HepG2 (cell line): ENCODE measurements around the gene CD9.

Experiments used
- HNRNPH1 ChIP-seq: fragments of 200-400 bp; formaldehyde crosslinking; optimal IDR thresholded peaks from 2 replicates; pipeline ENCODE3; 2017; ENCODE audit warnings: mild to moderate bottlenecking, low read depth, low read length
- IKZF4 ChIP-seq: sonication (generic); formaldehyde crosslinking; IDR thresholded peaks from 2 replicates; pipeline ENCODE4 v1.5.1; 2020; ENCODE audit warnings: borderline replicate concordance, mild to moderate bottlenecking, low read depth, missing genetic modification reagents; ENCODE audit errors: not compliant biosample characterization
- MLLT10 ChIP-seq: sonication (generic); formaldehyde crosslinking; IDR thresholded peaks from 2 replicates; pipeline ENCODE4 v1.4.0; 2020; ENCODE audit warnings: missing genetic modification reagents
- NFYC ChIP-seq: IDR thresholded peaks from 2 replicates; pipeline ENCODE4 v1.6.1; 2016; ENCODE audit warnings: missing genetic modification reagents, missing compliant biosample characterization
- POLR2A ChIP-seq, 2 experiments: IDR thresholded peaks; 2 replicates each; pipeline ENCODE4 v1.6.1; 2011; ENCODE audit warnings: low read depth in 2 of 2, low read length in 2 of 2, mild to moderate bottlenecking in 1 of 2, moderate library complexity in 1 of 2; ENCODE audit not compliant: insufficient read depth in 1 of 2
- RORA ChIP-seq: sonication (generic); formaldehyde crosslinking; IDR thresholded peaks from 2 replicates; pipeline ENCODE4 v1.5.0; 2020; ENCODE audit warnings: mild to moderate bottlenecking, missing genetic modification reagents, moderate library complexity
- TAF15 ChIP-seq: fragments of 200-400 bp; formaldehyde crosslinking; IDR thresholded peaks from one replicate; pipeline ENCODE4 v1.6.1; 2018; ENCODE audit warnings: mild to moderate bottlenecking, low read depth, low read length; ENCODE audit not compliant: poor library complexity, severe bottlenecking
- YY1 ChIP-seq: IDR thresholded peaks from 2 replicates; pipeline ENCODE4 v1.6.1; 2011; ENCODE audit warnings: low read length, low read depth, moderate library complexity, mild to moderate bottlenecking; ENCODE audit not compliant: insufficient read depth, insufficient replicate concordance
- TF ChIP-seq, protein P1 (sequence below): sonication (generic); formaldehyde crosslinking; IDR thresholded peaks from 2 replicates; pipeline ENCODE4 v1.5.0; 2020; ENCODE audit warnings: mild to moderate bottlenecking, missing genetic modification reagents, moderate library complexity
- TF ChIP-seq, protein P2 (sequence below), 2 experiments: sonication (generic) in 1 of 2; formaldehyde crosslinking in 1 of 2; IDR thresholded peaks; 2 replicates each; pipeline versions ENCODE4 v1.5.1 to v1.6.1; 2011 to 2020; ENCODE audit warnings: borderline replicate concordance in 1 of 2, low read depth in 1 of 2, low read length in 1 of 2, mild to moderate bottlenecking in 1 of 2, missing genetic modification reagents in 1 of 2, moderate library complexity in 1 of 2
- TF ChIP-seq, protein P3 (sequence below): sonication (generic); formaldehyde crosslinking; IDR thresholded peaks from 2 replicates; pipeline ENCODE4 v1.4.0; 2020; ENCODE audit warnings: missing genetic modification reagents, borderline replicate concordance
- TF ChIP-seq, protein P4 (sequence below): sonication (generic); formaldehyde crosslinking; IDR thresholded peaks from 2 replicates; pipeline ENCODE4 v1.5.0; 2020; ENCODE audit warnings: mild to moderate bottlenecking, missing genetic modification reagents

DNA sequence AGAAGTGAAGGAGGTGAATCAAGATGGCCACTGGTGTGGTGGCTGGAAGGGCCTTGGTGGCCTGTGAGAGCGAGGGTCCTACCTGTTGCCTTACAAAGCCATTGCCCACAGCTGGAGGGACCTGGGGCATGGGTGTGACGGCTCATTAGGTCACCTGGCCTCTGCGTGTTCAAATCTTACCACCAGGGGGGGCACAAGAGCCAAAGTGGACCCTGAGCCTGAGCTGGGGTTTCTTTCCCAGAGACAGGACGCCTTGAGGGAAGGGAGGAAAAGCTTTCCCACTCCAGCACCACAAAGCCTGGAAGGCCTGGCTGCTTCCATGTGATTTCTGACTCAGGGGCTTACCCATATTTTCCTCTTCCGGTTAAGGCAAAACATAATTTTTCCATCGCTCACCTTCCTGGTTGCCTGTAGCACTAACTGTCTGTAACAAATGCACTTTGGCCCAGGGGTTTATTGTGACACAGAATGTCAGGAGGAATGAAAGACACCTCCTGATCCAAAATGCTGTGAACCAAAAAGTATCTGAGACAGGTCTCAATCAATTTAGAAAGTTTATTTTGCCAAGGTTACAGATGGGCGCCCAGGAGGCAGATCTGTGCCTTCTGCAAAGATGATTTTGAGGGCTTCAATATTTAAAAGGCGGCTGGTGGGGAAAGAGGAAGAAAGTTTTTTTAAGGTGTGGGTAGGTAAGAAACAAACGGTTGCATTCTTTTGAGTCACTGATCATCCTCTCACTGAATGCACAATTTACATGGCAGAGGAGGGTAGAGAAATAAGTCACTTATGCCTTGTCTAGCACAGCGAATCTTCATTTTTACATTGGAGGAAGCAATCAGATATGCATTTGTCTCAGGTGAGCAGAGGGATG is 4.3 kb upstream of the CD9 start:
- TF ChIP-seq HNRNPH1: no peak
- TF ChIP-seq, protein P1, sequence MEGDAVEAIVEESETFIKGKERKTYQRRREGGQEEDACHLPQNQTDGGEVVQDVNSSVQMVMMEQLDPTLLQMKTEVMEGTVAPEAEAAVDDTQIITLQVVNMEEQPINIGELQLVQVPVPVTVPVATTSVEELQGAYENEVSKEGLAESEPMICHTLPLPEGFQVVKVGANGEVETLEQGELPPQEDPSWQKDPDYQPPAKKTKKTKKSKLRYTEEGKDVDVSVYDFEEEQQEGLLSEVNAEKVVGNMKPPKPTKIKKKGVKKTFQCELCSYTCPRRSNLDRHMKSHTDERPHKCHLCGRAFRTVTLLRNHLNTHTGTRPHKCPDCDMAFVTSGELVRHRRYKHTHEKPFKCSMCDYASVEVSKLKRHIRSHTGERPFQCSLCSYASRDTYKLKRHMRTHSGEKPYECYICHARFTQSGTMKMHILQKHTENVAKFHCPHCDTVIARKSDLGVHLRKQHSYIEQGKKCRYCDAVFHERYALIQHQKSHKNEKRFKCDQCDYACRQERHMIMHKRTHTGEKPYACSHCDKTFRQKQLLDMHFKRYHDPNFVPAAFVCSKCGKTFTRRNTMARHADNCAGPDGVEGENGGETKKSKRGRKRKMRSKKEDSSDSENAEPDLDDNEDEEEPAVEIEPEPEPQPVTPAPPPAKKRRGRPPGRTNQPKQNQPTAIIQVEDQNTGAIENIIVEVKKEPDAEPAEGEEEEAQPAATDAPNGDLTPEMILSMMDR (CRISPR knock-in tag): peak; percentile 95
- no peak for TF ChIP-seq POLR2A (IDR thresholded peaks at IDR 0.05; ENCODE audit: insufficient read depth in 1 of 2, low read depth in 2 of 2, low read length in 2 of 2)
- TF ChIP-seq RORA: no peak
- TF ChIP-seq, protein P2, sequence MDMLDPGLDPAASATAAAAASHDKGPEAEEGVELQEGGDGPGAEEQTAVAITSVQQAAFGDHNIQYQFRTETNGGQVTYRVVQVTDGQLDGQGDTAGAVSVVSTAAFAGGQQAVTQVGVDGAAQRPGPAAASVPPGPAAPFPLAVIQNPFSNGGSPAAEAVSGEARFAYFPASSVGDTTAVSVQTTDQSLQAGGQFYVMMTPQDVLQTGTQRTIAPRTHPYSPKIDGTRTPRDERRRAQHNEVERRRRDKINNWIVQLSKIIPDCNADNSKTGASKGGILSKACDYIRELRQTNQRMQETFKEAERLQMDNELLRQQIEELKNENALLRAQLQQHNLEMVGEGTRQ (IDR thresholded peaks at IDR 0.05; ENCODE audit: low read depth, low read length): no peak
- TF ChIP-seq, protein P2 (CRISPR knock-in tag; IDR thresholded peaks at IDR 0.05; ENCODE audit: borderline replicate concordance): no peak
- TF ChIP-seq, protein P3, sequence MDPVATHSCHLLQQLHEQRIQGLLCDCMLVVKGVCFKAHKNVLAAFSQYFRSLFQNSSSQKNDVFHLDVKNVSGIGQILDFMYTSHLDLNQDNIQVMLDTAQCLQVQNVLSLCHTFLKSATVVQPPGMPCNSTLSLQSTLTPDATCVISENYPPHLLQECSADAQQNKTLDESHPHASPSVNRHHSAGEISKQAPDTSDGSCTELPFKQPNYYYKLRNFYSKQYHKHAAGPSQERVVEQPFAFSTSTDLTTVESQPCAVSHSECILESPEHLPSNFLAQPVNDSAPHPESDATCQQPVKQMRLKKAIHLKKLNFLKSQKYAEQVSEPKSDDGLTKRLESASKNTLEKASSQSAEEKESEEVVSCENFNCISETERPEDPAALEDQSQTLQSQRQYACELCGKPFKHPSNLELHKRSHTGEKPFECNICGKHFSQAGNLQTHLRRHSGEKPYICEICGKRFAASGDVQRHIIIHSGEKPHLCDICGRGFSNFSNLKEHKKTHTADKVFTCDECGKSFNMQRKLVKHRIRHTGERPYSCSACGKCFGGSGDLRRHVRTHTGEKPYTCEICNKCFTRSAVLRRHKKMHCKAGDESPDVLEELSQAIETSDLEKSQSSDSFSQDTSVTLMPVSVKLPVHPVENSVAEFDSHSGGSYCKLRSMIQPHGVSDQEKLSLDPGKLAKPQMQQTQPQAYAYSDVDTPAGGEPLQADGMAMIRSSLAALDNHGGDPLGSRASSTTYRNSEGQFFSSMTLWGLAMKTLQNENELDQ (CRISPR knock-in tag): no peak
- TF ChIP-seq TAF15: no peak
- no peak for TF ChIP-seq MLLT10 (CRISPR knock-in tag)
- TF ChIP-seq, protein P4, sequence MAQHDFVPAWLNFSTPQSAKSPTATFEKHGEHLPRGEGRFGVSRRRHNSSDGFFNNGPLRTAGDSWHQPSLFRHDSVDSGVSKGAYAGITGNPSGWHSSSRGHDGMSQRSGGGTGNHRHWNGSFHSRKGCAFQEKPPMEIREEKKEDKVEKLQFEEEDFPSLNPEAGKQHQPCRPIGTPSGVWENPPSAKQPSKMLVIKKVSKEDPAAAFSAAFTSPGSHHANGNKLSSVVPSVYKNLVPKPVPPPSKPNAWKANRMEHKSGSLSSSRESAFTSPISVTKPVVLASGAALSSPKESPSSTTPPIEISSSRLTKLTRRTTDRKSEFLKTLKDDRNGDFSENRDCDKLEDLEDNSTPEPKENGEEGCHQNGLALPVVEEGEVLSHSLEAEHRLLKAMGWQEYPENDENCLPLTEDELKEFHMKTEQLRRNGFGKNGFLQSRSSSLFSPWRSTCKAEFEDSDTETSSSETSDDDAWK (CRISPR knock-in tag): no peak
- no peak for TF ChIP-seq YY1
- TF ChIP-seq NFYC (CRISPR knock-in tag): no peak
- no peak for TF ChIP-seq IKZF4 (CRISPR knock-in tag)
